Endothelial cell (in vitro differentiated cells): ENCODE data around the gene PIEZO1. TPM values are rescaled to one million over a fixed set of nuclear protein-coding genes. Genes with fewer than 3 reads are reported as not detected.

Source experiments
- DNase-seq: peaks from one replicate; pipeline ENCODE4 v3.0.0; 2021; ENCODE audit warnings: low spot score
- H3K27ac Mint-ChIP-seq: one replicate; pipeline ENCODE4 v1.8.0; 2021; ENCODE audit warnings: mixed read lengths, inconsistent platforms; ENCODE audit not compliant: unreplicated experiment
- H3K27me3 Mint-ChIP-seq: one replicate; pipeline ENCODE4 v1.8.0; 2021; ENCODE audit warnings: mild to moderate bottlenecking, moderate library complexity, mixed read lengths, inconsistent platforms; ENCODE audit not compliant: unreplicated experiment
- H3K36me3 Mint-ChIP-seq: one replicate; pipeline ENCODE4 v1.8.0; 2021; ENCODE audit warnings: mild to moderate bottlenecking, low read depth, mixed read lengths, inconsistent platforms; ENCODE audit not compliant: unreplicated experiment
- H3K4me1 Mint-ChIP-seq: one replicate; pipeline ENCODE4 v1.8.0; 2021; ENCODE audit warnings: mild to moderate bottlenecking, mixed read lengths, inconsistent platforms; ENCODE audit not compliant: unreplicated experiment
- H3K4me3 Mint-ChIP-seq: one replicate; pipeline ENCODE4 v1.8.0; 2021; ENCODE audit warnings: mild to moderate bottlenecking, mixed read lengths, inconsistent platforms; ENCODE audit not compliant: unreplicated experiment
- H3K9me3 Mint-ChIP-seq: one replicate; pipeline ENCODE4 v1.8.0; 2021; ENCODE audit warnings: mixed read lengths, inconsistent platforms; ENCODE audit not compliant: unreplicated experiment
- CTCF ChIP-seq: fragments of 200-600 bp; sonication (generic); IDR thresholded peaks from one replicate; pipeline ENCODE4 v1.5.0; 2021; ENCODE audit warnings: antibody characterized with exemption; ENCODE audit not compliant: unreplicated experiment
- total RNA-seq: library from RNA; stranded (reverse); fragmentation: NEBNext Ultra II Directional; extraction: Animal tissue kit (Norgen Biotek cat#: 25700); gene quantifications from one replicate; pipeline ENCODE4 v1.2.1, GENCODE V29; 2021; ENCODE audit not compliant: unreplicated experiment

The PIEZO1 gene
- total RNA-seq, 1 donor from 2014 or later: 428 TPM

GRCh38 chr16:88816736-88817535 lies 31.9 kb upstream of the PIEZO1 start:
- no peaks in the 10 kb centered on the region for H3K9me3 Mint-ChIP-seq
- H3K27me3 Mint-ChIP-seq: no peaks in the 10 kb centered on the region
- no peaks in the 10 kb centered on the region for H3K36me3 Mint-ChIP-seq
- DNase-seq: no peak
- H3K4me1 Mint-ChIP-seq: no peaks in the 10 kb centered on the region
- no peak overlapping the region for H3K4me3 Mint-ChIP-seq
- TF ChIP-seq CTCF: no peak
- no peak overlapping the region for H3K27ac Mint-ChIP-seq

- H3K9me3 Mint-ChIP-seq: no peaks in the 10 kb centered on the region
- no peaks in the 10 kb centered on the region for H3K36me3 Mint-ChIP-seq
- H3K27me3 Mint-ChIP-seq: no peaks in the 10 kb centered on the region
- no peak overlapping the region for H3K4me3 Mint-ChIP-seq
- TF ChIP-seq CTCF: peak; percentile 55
- peak; percentile 66 for DNase-seq
- no peaks in the 10 kb centered on the region for H3K4me1 Mint-ChIP-seq
- H3K27ac Mint-ChIP-seq: no peak overlapping the region
Observed at GRCh38 chr16:88815901-88816589, 31.0 kb upstream of the PIEZO1 start.

- DNase-seq: no peak
- no peak for TF ChIP-seq CTCF
- no peaks in the 10 kb centered on the region for H3K36me3 Mint-ChIP-seq
Observed at GRCh38 chr16:88815227-88815626, 30.2 kb upstream of the PIEZO1 start.

GRCh38 chr16:88814144-88814502 lies 29.1 kb upstream of the PIEZO1 start:
- Mint-ChIP-seq H3K4me3 (peak overlapping the region; percentile 37), H3K36me3 (no peaks in the 10 kb centered on the region), H3K4me1 (no peaks in the 10 kb centered on the region), H3K9me3 (no peaks in the 10 kb centered on the region), H3K27ac (no peak overlapping the region), H3K27me3 (peaks cover 3% of the 10 kb centered on the region)
- no peak for TF ChIP-seq CTCF
- DNase-seq: no peak

More at GRCh38 chr16:88815227-88815626, 30.2 kb upstream of the PIEZO1 start:
- Mint-ChIP-seq H3K27me3 (peaks cover 1% of the 10 kb centered on the region), H3K4me3 (no peak overlapping the region), H3K9me3 (no peaks in the 10 kb centered on the region), H3K27ac (no peak overlapping the region), H3K4me1 (no peaks in the 10 kb centered on the region)
